Stimulated activated CD4-positive, alpha-beta T cell treated with anti-CD3 and anti-CD28 coated beads, Interleukin-15, amount 100 ng/mL, for 48 hours (primary cell): ENCODE results near the gene KCNJ6.
A peak's percentile ranks its signal among the peaks of the same experiment; 100 is the strongest.

ENCODE experiments used
- DNase-seq, 2 donors: peaks; one replicate each; pipeline ENCODE4 v3.0.0-alpha.2; 2020; ENCODE audit warnings: low read depth in 2 of 2

The KCNJ6 gene

DNA sequence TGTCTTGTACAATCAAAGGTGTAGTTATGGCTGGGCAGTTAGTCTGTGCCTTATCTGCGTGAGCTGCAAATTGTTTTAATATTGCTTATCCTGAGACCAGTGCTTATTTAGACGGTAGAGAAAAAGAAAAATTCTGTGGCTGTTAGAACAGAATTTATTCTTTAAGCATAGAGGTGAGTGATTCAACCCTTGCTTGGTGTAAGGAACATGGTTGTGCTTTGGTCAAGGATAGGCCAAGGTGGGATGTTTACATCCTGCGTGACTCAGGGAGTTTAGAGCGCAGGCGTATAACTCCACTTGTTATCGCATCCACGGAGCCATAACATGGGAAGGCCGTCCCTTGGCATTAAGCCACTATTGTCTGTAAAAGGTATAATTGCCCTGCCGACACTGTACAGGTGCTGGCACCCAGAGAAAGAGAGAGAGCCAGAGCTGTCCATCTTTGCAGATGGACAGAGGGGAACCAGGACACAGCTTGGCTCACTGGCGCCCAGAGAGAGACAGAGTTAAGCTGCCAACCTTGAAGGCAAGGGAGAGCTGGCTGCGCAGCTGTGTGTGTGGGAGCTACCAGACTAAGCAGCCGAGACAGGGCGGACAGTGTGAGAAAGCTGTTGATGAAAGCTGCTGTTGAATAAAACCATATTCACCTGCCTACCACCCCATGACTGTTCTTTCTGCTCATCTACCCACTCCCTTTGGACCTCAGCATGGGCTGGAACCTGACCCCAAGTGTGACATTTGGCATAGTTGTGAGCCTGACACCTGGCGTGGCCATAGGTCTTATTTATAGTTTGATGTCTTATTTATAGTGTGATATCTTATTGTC, 349.3 kb downstream of the KCNJ6 start:
- DNase-seq: no peak

DNA sequence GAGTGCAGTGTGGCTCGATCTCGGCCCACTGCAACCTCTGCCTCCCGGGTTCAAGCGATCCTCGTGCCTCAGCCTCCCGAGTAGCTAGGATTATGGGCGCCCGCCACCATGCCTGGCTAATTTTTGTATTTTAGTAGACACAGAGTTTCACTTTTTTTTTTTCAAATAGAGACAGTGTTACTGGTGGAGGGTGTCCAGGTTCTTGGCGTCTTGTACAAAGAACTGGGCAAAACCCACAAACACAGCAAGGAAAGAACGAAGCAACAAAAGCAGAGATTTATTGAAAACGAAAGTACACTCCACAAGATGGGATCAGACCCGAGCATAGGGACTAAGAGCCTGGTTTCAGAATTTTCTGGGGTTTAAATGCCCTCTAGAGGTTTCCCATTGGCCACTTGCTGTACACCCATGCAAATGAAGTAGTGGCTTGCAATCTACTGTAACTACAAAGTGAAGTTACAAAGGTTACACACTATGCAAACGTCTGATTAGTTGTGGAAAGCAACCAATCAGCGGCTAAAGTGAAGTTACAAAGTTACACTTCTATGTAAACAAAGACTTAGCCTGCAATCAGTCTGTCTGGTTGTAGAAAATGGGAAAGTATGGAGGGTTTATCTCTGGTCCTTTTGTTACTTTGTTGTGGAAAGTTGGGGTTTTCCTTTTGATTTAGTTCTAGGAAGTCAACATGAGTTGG, 350.6 kb downstream of the KCNJ6 start:
- DNase-seq: no peak

DNA sequence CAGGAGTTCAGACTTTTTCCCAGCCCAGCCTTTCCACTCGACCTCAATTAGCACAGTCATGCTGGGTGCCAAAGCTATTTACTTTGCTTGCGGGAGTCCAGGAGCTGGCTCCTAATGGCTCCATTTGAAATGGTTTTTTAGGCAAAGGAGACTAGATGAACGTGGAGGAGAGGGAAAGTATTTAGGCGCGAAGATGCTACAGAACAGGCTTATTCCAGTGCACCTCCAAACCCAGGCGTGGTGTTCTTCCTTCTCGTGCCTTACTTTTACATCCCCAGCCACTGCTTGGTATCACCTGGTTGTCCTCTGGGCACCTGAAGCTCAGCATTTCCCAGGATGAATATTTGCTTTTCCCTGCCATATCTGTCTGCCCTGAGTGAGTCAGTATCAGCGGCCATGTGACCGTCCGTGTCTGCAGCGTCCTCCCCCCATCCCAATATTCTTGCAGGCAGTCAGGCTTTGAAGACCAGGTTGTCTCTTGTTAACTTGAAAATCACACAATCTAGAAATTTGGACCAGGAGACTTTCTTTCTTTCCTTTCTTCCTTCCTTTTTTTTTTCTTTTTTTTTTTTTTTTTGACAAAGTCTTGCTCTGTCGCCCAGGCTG, 351.2 kb downstream of the KCNJ6 start:
- DNase-seq: no peak

DNA sequence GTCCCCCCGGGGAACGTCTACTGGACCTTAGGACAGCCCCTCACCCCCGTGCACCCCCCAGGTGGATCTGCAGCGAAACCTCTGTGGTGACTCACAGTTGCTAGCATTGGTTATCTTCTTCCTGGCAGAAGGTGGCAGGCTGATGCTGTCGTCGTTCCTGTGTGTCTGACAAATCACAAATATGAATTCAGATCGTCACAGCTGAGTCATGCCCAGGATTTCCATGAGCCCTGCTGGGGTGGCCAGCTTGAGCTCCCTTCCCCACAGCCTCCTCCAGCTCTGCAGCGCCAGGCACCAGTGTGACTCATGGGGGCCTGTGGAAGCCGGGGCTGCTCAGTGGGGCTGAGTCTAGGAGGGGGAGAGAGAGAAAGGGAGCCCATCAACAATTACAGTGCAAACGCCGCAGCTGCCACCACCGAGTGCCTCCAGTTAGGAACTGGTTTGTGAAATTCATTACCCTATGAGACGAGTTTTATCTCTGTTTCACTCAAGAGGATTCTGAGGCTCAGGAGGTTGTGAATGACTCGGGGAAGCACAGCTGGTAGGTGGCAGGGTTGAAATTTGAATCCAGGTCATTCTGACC, 351.8 kb downstream of the KCNJ6 start:
- peak; percentile 85 to 87 for DNase-seq

- peak; percentile 85 to 91 for DNase-seq
These were observed 352.5 kb downstream of the KCNJ6 start for GRCh38 chr21:37563641-37564340.

GRCh38 chr21:37562920-37563640, 353.2 kb downstream of the KCNJ6 start:
- DNase-seq: peak in 1 of 2 donors; percentile 8

- no peak for DNase-seq
These were observed 354.0 kb downstream of the KCNJ6 start for GRCh38 chr21:37561941-37562919.

DNA sequence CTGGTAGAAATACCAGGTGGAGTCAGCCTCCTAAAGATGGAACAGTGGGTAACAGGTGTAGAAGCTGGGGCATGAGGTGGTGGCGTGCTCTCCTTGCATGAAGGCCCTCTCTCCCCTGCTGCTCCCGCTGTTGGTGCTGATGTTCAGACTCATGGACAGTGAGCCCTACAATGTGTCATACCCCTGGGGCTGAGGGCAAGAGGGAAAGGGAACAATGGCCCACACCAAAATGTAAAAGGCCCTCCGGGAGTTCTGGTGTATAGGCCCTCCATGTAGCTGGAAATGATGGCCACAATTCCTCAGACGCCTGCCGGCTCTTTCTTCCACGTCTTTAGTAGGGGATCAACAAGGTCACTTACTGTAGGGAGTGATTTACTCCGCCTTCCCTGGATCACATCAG, 354.8 kb downstream of the KCNJ6 start:
- DNase-seq: no peak

- no peak for DNase-seq
These were observed 355.9 kb downstream of the KCNJ6 start for GRCh38 chr21:37560385-37560784.

DNA sequence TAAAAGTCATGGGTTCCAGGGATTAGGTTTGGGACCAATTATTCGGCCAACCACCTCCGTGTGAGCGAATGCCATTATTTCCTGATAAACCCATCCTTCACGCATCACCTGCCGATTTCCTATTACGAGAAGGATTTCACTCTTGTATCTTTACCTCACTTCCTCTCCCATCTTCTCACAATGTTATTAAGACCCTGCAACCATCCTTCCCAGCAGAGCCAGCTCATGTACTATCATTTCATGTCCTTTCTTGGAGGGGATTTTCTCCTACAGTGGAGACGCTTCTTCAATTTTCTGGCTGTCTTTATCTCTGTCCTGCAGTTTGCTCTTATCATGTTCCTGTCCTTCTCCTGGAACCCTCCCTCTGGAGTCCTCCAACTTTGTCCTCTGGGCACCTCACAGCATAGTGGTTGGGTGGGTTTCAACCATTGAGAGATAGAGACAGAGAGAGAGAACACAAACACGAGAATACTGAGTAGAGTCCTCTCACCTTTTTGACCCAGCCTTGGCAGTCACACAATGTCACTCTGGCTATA, 357.5 kb downstream of the KCNJ6 start:
- no peak for DNase-seq
